Measurements from ENCODE around the gene FADS2.

FADS2 gene

DNA sequence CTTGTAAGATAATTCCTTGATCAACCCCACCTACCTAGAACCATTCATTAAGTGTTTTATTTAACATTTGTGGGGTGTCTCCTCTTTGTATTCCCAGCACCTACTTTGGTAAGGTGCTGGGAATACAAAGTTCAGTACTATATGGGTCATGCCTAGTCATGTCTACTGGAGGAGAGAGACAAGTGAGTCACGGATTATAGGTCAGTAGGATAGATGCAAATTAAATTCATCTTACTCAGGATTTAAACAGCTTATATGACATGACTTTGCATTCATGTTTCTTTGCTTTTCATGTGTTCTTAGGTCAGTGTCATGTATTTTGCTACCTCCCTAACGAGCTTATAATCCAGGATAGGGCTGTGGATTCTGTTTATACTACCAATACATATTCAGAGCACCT lies 7.9 kb upstream of the FADS2 start:
- FAIRE-seq: no peak
- peak; percentile 42 for DNase-seq (ENCODE audit: low spot score)

DNA sequence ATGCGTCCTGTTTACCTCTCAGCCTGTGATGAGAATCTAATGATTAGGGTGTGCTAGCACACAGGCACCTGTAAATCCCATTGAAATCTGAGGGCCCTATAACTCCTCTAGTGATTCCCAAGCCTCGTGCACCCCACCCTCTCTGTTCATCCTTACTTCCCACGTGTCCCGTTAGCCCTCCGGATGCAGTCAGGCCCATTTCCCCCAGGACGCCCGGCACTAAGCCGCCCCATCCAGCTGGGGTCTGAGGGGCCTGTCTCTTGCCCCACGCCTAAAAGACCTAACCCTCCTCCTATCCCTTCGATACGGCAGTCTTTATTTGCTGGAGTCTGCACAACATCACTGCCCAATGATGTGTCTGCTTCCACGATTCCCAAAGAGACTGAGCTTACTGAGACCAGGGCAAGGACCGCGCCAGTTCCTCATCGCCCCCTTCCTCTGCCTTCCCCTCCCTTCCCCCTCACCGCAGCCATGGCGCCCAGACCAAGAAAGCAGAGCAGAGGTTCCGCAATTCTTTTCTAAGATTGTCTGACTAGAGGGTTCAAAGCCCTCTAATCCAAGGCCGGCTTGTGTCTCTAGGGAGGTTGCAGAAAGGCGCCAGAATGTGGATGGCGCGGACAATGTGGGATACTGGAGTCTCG lies 1.1 kb upstream of the FADS2 start:
- no peak for FAIRE-seq
- no peak for DNase-seq (ENCODE audit: low spot score)

DNA sequence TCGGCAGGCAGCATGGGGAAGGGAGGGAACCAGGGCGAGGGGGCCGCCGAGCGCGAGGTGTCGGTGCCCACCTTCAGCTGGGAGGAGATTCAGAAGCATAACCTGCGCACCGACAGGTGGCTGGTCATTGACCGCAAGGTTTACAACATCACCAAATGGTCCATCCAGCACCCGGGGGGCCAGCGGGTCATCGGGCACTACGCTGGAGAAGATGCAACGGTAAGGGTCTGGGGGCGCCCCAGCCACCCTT lies 204 bp downstream of the FADS2 start:
- FAIRE-seq (no peak), DNase-seq (ENCODE audit: low spot score) (no peak)

GRCh38 chr11:61828629-61829407 lies 718 bp downstream of the FADS2 start:
- FAIRE-seq (no peak), DNase-seq (ENCODE audit: low spot score) (no peak)

- FAIRE-seq: no peak
- DNase-seq (ENCODE audit: low spot score): no peak
These were observed 1.7 kb downstream of the FADS2 start for GRCh38 chr11:61829806-61830205.

DNA sequence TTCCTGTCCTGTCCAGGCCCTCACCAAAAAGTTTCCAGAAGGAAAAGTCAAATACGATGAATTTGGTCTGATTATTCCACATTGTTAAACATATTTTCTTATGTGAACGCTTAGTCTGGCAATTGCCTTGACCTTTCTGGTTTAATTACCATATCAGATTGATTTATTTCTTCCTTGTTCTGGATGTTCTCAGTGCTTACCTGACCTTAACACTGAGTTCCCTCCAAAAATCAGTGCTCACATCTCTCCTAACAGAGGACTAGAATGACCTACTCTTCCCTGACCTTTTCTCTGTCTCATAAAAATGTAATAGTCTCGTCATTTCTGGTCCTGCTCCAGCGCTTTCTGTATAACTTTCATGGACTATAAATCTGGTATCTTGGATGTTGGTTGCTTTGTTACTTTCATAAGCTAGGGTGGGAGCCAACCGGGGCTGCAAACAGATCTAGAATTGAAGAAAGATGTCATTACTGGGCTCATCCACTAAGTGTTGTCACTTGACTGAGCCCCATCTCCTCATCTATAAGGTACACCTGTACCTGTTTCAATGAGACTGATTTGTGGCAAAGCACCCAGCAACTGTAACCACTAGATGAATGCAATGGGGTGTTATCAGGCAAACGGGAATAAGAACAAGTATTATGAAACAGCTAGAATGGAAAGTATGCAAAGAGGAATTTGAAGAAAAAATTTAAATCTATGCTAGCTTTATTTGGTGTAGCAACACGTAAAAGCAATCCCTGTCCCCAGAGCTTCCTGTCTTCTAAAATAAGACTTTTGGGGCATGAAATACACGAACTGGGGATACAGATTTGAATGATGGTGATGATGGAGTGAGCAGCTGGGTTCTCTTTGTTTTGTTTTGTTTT lies 2.4 kb downstream of the FADS2 start:
- FAIRE-seq: no peak
- no peak for DNase-seq (ENCODE audit: low spot score)

GRCh38 chr11:61832207-61832606 lies 4.1 kb downstream of the FADS2 start:
- DNase-seq (ENCODE audit: low spot score) (no peak), FAIRE-seq (no peak)

GRCh38 chr11:61832754-61833153 lies 4.7 kb downstream of the FADS2 start:
- DNase-seq (ENCODE audit: low spot score) (no peak), FAIRE-seq (no peak)

DNA sequence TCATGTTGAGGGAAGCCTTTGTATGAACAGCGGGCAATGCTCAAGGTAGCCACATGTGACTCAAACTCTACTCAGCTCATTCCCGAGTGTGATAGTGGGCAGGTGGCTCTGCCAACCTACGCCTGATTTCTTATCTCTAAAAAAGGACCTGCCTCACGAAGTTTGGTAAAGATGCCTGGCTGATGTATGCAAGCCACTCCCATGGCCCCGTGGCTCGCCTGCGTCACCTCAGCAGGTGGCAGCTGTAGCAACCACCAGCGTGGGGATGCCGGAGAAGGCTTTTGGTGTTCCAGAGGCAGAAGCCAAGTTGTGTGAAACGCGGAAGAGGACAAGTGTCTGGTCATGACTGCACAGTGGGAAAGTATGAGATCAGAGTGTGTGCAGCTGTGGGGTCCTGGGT lies 5.4 kb downstream of the FADS2 start:
- no peak for FAIRE-seq
- no peak for DNase-seq (ENCODE audit: low spot score)

GRCh38 chr11:61833926-61834277 lies 5.8 kb downstream of the FADS2 start:
- no peak for FAIRE-seq
- DNase-seq (ENCODE audit: low spot score): no peak

DNA sequence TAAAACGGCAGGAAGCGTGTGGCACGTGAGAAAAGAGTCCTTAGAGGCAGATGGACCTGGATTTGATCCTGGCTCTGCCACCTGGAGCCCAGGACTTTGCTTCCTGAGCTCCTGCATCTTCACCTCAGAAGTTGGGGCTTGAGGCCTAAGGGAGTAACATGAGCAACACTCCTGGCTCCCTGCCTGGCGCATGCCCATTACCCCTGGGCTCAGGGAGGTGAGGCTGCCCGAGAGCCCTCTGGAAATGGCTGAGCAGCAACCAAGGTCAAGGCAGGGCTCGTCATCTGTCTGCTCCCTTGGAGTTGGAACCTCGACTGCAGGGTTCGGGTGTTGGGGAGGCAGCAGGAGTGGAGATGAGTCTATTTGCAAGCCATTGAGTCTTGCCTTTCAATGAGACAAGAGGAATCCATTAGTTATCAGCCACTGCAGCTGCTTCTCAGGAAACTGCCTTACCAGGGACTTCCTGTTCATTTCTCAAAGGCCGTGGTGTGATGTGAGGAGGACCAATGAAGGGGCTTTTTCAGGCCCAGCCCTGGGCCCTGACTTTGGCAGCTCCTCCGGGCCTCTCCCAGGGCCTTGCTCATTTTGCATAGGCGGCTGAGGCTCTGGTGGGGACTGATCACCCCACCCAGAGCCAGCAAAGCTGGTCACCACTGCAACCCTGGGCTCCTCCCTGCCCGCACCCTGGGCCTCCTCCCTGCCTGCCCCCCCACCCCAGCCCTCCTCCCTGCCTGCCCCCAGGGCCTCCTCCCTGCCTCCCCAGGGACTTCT lies 6.4 kb downstream of the FADS2 start:
- FAIRE-seq (no peak), DNase-seq (ENCODE audit: low spot score) (no peak)

DNA sequence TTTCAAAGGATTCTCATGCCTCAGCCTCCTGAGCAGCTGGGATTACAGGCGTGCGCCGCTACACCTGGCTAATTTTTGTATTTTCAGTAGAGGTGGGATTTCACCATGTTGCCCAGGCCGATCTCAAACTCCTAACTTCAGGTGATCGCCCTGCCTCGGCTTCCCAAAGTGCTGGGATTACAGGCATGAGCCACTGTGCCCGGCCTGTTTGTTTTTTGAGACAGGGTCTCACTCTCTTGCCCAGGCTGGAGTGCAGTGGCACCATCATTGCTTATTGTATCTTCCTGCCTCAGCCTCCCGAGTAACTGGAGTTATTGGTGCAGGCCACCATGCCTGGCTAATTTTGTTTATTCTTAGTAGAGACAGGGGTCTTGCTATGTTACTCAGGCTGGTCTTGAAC lies 8.1 kb downstream of the FADS2 start:
- no peak for DNase-seq (ENCODE audit: low spot score)
- FAIRE-seq: no peak

DNA sequence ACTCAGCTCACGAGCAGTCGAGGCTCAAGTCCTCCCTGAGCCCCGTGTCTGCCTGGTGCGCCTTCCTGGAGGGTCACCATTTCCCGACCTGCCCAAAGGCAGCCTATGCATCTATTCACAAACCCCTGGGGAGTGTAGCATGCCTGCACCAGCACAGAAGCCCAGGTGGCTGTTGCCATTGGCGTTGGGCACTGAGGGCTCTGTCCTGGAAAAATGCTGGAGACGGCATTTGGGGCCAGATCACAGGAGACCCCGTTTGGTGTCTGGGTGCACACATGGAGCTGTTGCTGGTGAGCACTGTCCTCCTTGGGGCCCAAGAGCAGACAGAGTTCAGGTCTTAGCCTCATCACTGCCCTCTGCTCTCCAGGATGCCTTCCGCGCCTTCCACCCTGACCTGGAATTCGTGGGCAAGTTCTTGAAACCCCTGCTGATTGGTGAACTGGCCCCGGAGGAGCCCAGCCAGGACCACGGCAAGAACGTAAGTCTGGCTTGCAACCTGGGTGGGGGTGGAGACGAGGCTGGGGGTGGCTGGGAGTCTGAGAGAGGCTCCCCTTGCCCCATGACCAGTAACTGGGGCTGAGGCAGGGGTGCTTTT lies 9.4 kb downstream of the FADS2 start:
- FAIRE-seq (no peak), DNase-seq (ENCODE audit: low spot score) (no peak)

DNA sequence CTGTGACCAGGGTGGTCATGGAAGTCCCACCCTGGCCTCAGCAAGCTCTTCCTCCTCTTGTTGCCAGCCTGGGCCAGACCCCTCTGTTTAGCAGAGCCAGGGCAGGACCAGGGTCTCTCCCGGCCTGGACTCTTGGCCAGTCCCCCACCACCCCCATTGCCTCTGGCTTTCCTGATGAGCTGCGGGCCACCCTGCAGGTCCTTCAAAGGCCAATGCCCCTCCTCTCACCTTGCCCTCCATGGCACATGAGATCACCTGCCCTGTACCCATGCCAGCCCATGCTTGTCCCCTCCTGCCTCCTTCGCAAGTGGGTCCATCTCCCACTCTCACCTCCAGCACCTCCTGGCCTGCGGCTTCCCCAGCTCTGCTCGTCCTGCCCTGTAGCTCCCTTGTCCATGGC lies 10.4 kb downstream of the FADS2 start:
- DNase-seq (ENCODE audit: low spot score): no peak
- no peak for FAIRE-seq

- no peak for DNase-seq (ENCODE audit: low spot score)
- FAIRE-seq: no peak
These were observed 10.8 kb downstream of the FADS2 start for GRCh38 chr11:61838921-61839320.

GRCh38 chr11:61839742-61840141 lies 11.6 kb downstream of the FADS2 start:
- no peak for FAIRE-seq
- DNase-seq (ENCODE audit: low spot score): no peak

DNA sequence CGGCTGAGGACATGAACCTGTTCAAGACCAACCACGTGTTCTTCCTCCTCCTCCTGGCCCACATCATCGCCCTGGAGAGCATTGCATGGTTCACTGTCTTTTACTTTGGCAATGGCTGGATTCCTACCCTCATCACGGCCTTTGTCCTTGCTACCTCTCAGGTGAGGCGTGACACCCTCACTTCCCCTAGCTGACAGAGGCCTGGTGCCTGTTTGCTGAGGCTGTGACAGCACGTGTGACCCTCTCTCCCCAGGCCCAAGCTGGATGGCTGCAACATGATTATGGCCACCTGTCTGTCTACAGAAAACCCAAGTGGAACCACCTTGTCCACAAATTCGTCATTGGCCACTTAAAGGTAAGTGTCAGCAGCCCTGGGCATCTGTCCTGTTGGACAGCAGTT lies 12.3 kb downstream of the FADS2 start:
- no peak for DNase-seq (ENCODE audit: low spot score)
- FAIRE-seq: no peak

DNA sequence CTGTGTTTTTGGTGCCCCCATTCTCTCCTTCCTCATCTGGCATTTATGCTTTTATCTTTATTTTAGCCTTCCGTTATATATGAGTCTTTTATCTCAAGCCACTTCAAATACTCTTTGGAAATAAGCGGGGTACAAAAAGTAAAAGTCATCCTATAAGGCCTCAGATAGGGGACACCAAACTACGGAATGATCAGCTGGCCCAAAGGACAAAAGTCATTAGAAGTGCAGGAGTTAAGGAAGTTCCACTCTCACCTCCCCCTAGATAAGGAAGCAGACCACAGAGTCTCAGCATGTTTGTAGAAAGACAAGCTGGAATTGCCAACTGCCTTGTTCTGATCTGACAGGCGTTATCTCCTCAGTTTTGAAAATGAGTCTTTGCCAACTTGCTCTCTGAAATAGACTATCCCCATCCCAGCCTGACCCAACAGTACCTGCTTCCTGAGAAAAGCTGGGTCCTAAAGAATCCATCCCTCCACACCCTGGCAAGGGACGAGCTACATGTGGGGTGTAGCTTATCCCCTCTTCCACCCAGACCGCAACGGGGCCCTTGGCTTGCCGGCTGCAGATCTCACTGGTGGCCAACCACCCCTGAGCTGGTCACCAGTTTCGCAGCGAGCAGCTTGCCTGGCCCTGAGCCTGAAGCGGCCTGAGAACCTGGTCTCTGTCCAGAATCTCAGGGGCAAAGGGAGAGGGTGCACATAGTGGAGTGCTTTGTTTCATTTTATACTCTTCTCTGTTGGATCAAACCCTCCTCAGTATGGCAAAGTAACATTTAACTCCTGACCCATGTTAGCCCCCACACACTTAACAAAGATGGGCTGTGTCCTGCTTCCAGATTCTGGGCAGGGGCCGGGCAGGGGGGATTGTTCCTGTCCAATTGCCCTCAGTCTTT lies 13.8 kb downstream of the FADS2 start:
- no peak for FAIRE-seq
- DNase-seq (ENCODE audit: low spot score): no peak

- FAIRE-seq (no peak), DNase-seq (ENCODE audit: low spot score) (no peak)
These were observed 14.4 kb downstream of the FADS2 start for GRCh38 chr11:61842528-61842820.

DNA sequence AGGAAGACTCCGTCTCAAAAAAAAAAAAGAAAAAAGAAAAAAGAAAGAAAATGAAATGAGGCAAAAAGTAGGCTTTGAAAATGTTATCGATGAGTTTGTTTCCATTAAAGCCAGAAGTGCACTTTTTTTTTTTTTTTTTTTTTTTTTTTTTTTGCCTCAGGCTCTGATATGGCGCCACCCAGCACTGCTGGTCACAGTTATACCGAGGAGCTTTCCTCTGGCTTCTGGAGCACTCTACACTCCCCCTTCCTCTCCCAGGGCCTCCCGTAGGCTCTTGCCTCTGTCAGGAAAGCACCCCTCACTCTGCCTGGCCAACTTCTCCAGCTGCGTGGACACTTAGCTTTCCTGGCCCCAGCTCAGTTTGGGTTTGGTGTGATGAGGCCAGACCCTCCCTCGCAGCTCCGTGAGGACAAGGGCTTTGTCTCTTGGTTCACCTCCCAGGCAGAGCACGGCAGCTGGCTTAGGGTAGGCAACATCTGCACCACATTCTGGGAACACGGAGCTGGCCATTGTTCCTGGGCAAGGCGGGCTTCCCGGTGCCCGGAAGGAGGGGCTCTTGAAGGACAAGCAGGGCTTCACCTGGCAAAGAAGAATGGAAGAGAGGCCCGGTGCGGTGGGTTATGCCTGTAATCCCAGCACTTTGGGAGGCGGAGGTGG lies 16.9 kb downstream of the FADS2 start:
- FAIRE-seq: no peak
- no peak for DNase-seq (ENCODE audit: low spot score)

All from RCC 7860 (cell line).